Activated naive CD8-positive, alpha-beta T cell treated with anti-CD3 and anti-CD28 coated beads, Interleukin-2, amount 50 U/mL, for 24 hours (primary cell): ENCODE measurements around the gene PRPF38B.

Source experiments
- ATAC-seq: fragments of 150-1000 bp; cut with Tn5 transposase; one replicate; pipeline ENCODE4 v1.10.0; 2021
- DNase-seq: peaks from one replicate; pipeline ENCODE4 v3.0.0; 2021
- H3K27ac Mint-ChIP-seq: one replicate; pipeline ENCODE4 v1.8.0; 2021; ENCODE audit warnings: mild to moderate bottlenecking, mixed read lengths
- H3K27me3 Mint-ChIP-seq: one replicate; pipeline ENCODE4 v1.8.0; 2021; ENCODE audit warnings: mixed read lengths
- H3K36me3 Mint-ChIP-seq: one replicate; pipeline ENCODE4 v1.8.0; 2021; ENCODE audit warnings: low read depth, mixed read lengths
- H3K4me1 Mint-ChIP-seq: one replicate; pipeline ENCODE4 v1.8.0; 2021; ENCODE audit warnings: mixed read lengths
- H3K4me3 Mint-ChIP-seq: one replicate; pipeline ENCODE4 v1.8.0; 2021; ENCODE audit warnings: mild to moderate bottlenecking, moderate library complexity, mixed read lengths
- H3K9me3 Mint-ChIP-seq: one replicate; pipeline ENCODE4 v1.8.0; 2021; ENCODE audit warnings: mixed read lengths

The PRPF38B gene

GRCh38 chr1:108719656-108720435, 27.7 kb downstream of the PRPF38B start:
- DNase-seq (no peak), ATAC-seq (peak; percentile 49)
- Mint-ChIP-seq H3K27me3 (peaks cover 6% of the 10 kb centered on the region), H3K4me3 (no peak overlapping the region), H3K27ac (no peak overlapping the region), H3K4me1 (no peaks in the 10 kb centered on the region), H3K9me3 (no peaks in the 10 kb centered on the region), H3K36me3 (no peaks in the 10 kb centered on the region)

GRCh38 chr1:108722292-108722691, 30.2 kb downstream of the PRPF38B start:
- Mint-ChIP-seq H3K9me3 (no peaks in the 10 kb centered on the region), H3K4me3 (no peak overlapping the region), H3K36me3 (no peaks in the 10 kb centered on the region), H3K27ac (no peak overlapping the region), H3K27me3 (peaks cover 2% of the 10 kb centered on the region), H3K4me1 (no peaks in the 10 kb centered on the region)
- DNase-seq (no peak), ATAC-seq (no peak)

GRCh38 chr1:108725906-108726305, 33.8 kb downstream of the PRPF38B start:
- H3K4me1 Mint-ChIP-seq, result no peaks in the 10 kb centered on the region
- H3K4me3 Mint-ChIP-seq, result no peak overlapping the region
- no peaks in the 10 kb centered on the region for H3K9me3 Mint-ChIP-seq
- peaks cover 4% of the 10 kb centered on the region for H3K27me3 Mint-ChIP-seq
- H3K27ac Mint-ChIP-seq, result no peak overlapping the region
- H3K36me3 Mint-ChIP-seq, result no peaks in the 10 kb centered on the region
- no peak for ATAC-seq
- DNase-seq, result no peak

- no peaks in the 10 kb centered on the region for H3K4me1 Mint-ChIP-seq
- no peak for ATAC-seq
- no peaks in the 10 kb centered on the region for H3K36me3 Mint-ChIP-seq
- no peak overlapping the region for H3K4me3 Mint-ChIP-seq
- H3K27me3 Mint-ChIP-seq, result peaks cover 4% of the 10 kb centered on the region
- no peak for DNase-seq
- no peak overlapping the region for H3K27ac Mint-ChIP-seq
- H3K9me3 Mint-ChIP-seq, result no peaks in the 10 kb centered on the region
Observed at GRCh38 chr1:108728327-108728923, 36.3 kb downstream of the PRPF38B start.

GRCh38 chr1:108729481-108729880, 37.4 kb downstream of the PRPF38B start:
- H3K27ac Mint-ChIP-seq, result no peak overlapping the region
- DNase-seq (no peak), ATAC-seq (no peak)
- H3K36me3 Mint-ChIP-seq, result no peaks in the 10 kb centered on the region
- peaks cover 4% of the 10 kb centered on the region for H3K27me3 Mint-ChIP-seq
- no peaks in the 10 kb centered on the region for H3K4me1 Mint-ChIP-seq
- no peak overlapping the region for H3K4me3 Mint-ChIP-seq
- no peaks in the 10 kb centered on the region for H3K9me3 Mint-ChIP-seq

GRCh38 chr1:108732398-108732797, 40.3 kb downstream of the PRPF38B start:
- no peaks in the 10 kb centered on the region for H3K36me3 Mint-ChIP-seq
- H3K4me3 Mint-ChIP-seq, result no peak overlapping the region
- peaks cover 6% of the 10 kb centered on the region for H3K27me3 Mint-ChIP-seq
- H3K9me3 Mint-ChIP-seq, result no peaks in the 10 kb centered on the region
- H3K4me1 Mint-ChIP-seq, result no peaks in the 10 kb centered on the region
- DNase-seq (no peak), ATAC-seq (no peak)
- H3K27ac Mint-ChIP-seq, result no peak overlapping the region

GRCh38 chr1:108734171-108734865, 42.2 kb downstream of the PRPF38B start:
- Mint-ChIP-seq H3K4me3 (no peak overlapping the region), H3K9me3 (no peaks in the 10 kb centered on the region), H3K27ac (no peak overlapping the region), H3K36me3 (no peaks in the 10 kb centered on the region), H3K27me3 (peaks cover 6% of the 10 kb centered on the region), H3K4me1 (no peaks in the 10 kb centered on the region)
- ATAC-seq, result no peak
- DNase-seq, result no peak

- ATAC-seq (no peak), DNase-seq (no peak)
- Mint-ChIP-seq H3K36me3 (peaks cover 3% of the 10 kb centered on the region), H3K4me1 (peaks cover 9% of the 10 kb centered on the region), H3K27ac (no peak overlapping the region), H3K27me3 (no peaks in the 10 kb centered on the region), H3K9me3 (no peaks in the 10 kb centered on the region), H3K4me3 (no peak overlapping the region)
Observed at GRCh38 chr1:108742253-108742652, 50.1 kb downstream of the PRPF38B start.

- peak overlapping the region; percentile 100 for H3K4me3 Mint-ChIP-seq
- peaks cover 12% of the 10 kb centered on the region for H3K36me3 Mint-ChIP-seq
- peak overlapping the region; percentile 98 for H3K27ac Mint-ChIP-seq
- H3K27me3 Mint-ChIP-seq, result no peaks in the 10 kb centered on the region
- H3K9me3 Mint-ChIP-seq, result no peaks in the 10 kb centered on the region
- DNase-seq (no peak), ATAC-seq (no peak)
- peaks cover 33% of the 10 kb centered on the region for H3K4me1 Mint-ChIP-seq
Observed at GRCh38 chr1:108745980-108746381, 53.9 kb downstream of the PRPF38B start.

GRCh38 chr1:108746382-108747170, 54.5 kb downstream of the PRPF38B start, which contains the start of gene STXBP3:
TSS of gene STXBP3 (plus strand) at chr1:108746674. CDS start at chr1:108746738, 64 bp downstream.
- peak within 1 kb of the TSS; percentile 100 for H3K4me3 Mint-ChIP-seq
- peak within 1 kb of the TSS; percentile 98 for H3K27ac Mint-ChIP-seq
- peaks cover 34% of the 10 kb centered on the region for H3K4me1 Mint-ChIP-seq
- no peaks in the 10 kb centered on the region for H3K27me3 Mint-ChIP-seq
- ATAC-seq, result peak; percentile 93
- H3K36me3 Mint-ChIP-seq, result peaks cover 12% of the 10 kb centered on the region
- H3K9me3 Mint-ChIP-seq, result no peaks in the 10 kb centered on the region
- DNase-seq, result peak; percentile 100

- peaks cover 34% of the 10 kb centered on the region for H3K4me1 Mint-ChIP-seq
- H3K27me3 Mint-ChIP-seq, result no peaks in the 10 kb centered on the region
- H3K4me3 Mint-ChIP-seq, result peak overlapping the region; percentile 100
- H3K27ac Mint-ChIP-seq, result peak overlapping the region; percentile 98
- peak; percentile 54 for DNase-seq
- peaks cover 12% of the 10 kb centered on the region for H3K36me3 Mint-ChIP-seq
- no peaks in the 10 kb centered on the region for H3K9me3 Mint-ChIP-seq
- ATAC-seq, result peak; percentile 27
Observed at GRCh38 chr1:108747171-108747850, 55.2 kb downstream of the PRPF38B start.

- Mint-ChIP-seq H3K4me3 (no peak overlapping the region), H3K9me3 (no peaks in the 10 kb centered on the region), H3K27ac (no peak overlapping the region), H3K27me3 (no peaks in the 10 kb centered on the region), H3K4me1 (peaks cover 34% of the 10 kb centered on the region), H3K36me3 (peaks cover 12% of the 10 kb centered on the region)
- DNase-seq (no peak), ATAC-seq (no peak)
Observed at GRCh38 chr1:108747898-108748297, 55.8 kb downstream of the PRPF38B start.

- H3K27me3 Mint-ChIP-seq, result no peaks in the 10 kb centered on the region
- ATAC-seq (no peak), DNase-seq (no peak)
- H3K4me1 Mint-ChIP-seq, result peaks cover 34% of the 10 kb centered on the region
- no peak overlapping the region for H3K27ac Mint-ChIP-seq
- no peak overlapping the region for H3K4me3 Mint-ChIP-seq
- peaks cover 15% of the 10 kb centered on the region for H3K36me3 Mint-ChIP-seq
- H3K9me3 Mint-ChIP-seq, result no peaks in the 10 kb centered on the region
Observed at GRCh38 chr1:108749081-108749480, 57.0 kb downstream of the PRPF38B start.
